Uterus (tissue), 2 donors: ENCODE data around the gene SOX5.

Experiments
- CTCF ChIP-seq, 4 experiments: fragments of 200-600 bp in 2 of 4; fragments of 450-650 bp in 2 of 4; sonication (generic) in 2 of 4; IDR thresholded peaks; one replicate each; pipeline ENCODE4 v1.5.1; 2016 to 2019; ENCODE audit warnings: antibody characterized with exemption in 4 of 4, mild to moderate bottlenecking in 2 of 4, moderate library complexity in 1 of 4
- POLR2A ChIP-seq, 2 donors: fragments of 450-650 bp; IDR thresholded peaks; one replicate each; pipeline ENCODE4 v1.6.1; 2016; ENCODE audit warnings: antibody characterized with exemption in 2 of 2, mild to moderate bottlenecking in 1 of 2, moderate library complexity in 1 of 2

GRCh38 chr12:23587833-23588559 is 361.5 kb downstream of the SOX5 start:
- TF ChIP-seq CTCF (IDR thresholded peaks at IDR 0.05), result no peak
- no peak for TF ChIP-seq POLR2A (IDR thresholded peaks at IDR 0.05)
